Activated CD4-positive, alpha-beta T cell treated with anti-CD3 and anti-CD28 coated beads for 36 hours (primary cell): ENCODE data around the gene ADARB2. TPM values are rescaled to one million over a fixed set of nuclear protein-coding genes. Genes with fewer than 3 reads are reported as not detected.

ENCODE experiments used
- ATAC-seq: fragments of 200-7000 bp; cut with Tn5 transposase; one replicate; pipeline ENCODE4 v1.10.0; 2021; ENCODE audit warnings: mild to moderate bottlenecking, moderate library complexity
- CTCF ChIA-PET: fragments of 350-600 bp; sonication (Branson Sonifier 250); formaldehyde crosslinking; loops from one replicate; lab custom pipeline; 2021; ENCODE audit warnings: antibody characterized with exemption; lab: Charles Lee
- POLR2A ChIA-PET: fragments of 350-600 bp; sonication (Branson Sonifier 250); formaldehyde crosslinking; loops from one replicate; lab custom pipeline; 2021; ENCODE audit warnings: antibody characterized with exemption, inconsistent platforms; lab: Charles Lee
- DNase-seq: peaks from one replicate; pipeline ENCODE4 v3.0.0-alpha.2; 2020
- H3K27ac Mint-ChIP-seq: one replicate; pipeline ENCODE4 v1.8.0; 2021; ENCODE audit warnings: mixed read lengths
- H3K27me3 Mint-ChIP-seq: one replicate; pipeline ENCODE4 v1.8.0; 2021; ENCODE audit warnings: mixed read lengths
- H3K36me3 Mint-ChIP-seq: one replicate; pipeline ENCODE4 v1.8.0; 2021; ENCODE audit warnings: low read depth, mixed read lengths
- H3K4me1 Mint-ChIP-seq: one replicate; pipeline ENCODE4 v1.8.0; 2021; ENCODE audit warnings: mixed read lengths
- H3K4me3 Mint-ChIP-seq: one replicate; pipeline ENCODE4 v1.8.0; 2021; ENCODE audit warnings: mild to moderate bottlenecking, moderate library complexity, mixed read lengths
- H3K9me3 Mint-ChIP-seq: one replicate; pipeline ENCODE4 v1.8.0; 2021; ENCODE audit warnings: low read depth, mixed read lengths
- intact Hi-C, 2 experiments: fragments of 100-400 bp; cut with DNase I in 1 of 2; cut with micrococcal nuclease in 1 of 2; formaldehyde crosslinking; loops; one replicate each; pipeline versions ENCODE4 v1.14.2 to v1.15.1; 2022 to 2024; cut with DNase I, micrococcal nuclease
- total RNA-seq, 2 experiments: library from RNA; stranded (reverse); gene quantifications; one replicate each; pipeline ENCODE4 v1.2.3, GENCODE V29; 2021

Gene ADARB2
- total RNA-seq, 2 experiments from 2014 or later, result not detected

DNA sequence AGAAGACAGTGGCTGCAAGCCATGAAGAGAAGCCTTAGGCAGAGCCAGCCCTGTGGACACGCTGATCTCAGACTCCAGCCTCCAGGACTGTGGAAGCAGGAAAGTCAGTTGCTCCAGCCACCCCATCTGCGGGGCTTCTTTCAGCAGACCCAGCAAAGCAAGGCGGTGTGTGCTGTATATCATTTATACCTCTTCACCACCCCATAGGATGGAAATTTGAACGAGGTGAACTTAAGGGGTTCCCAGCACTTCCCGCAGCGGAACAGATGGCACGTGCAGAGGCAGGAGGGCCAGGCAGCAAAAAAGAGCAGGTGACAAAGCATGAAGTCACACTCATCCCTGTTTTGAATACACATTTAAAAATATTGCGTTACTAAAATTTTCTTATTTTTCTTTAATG lies 159.4 kb downstream of the ADARB2 start:
- no peak for ATAC-seq
- CTCF ChIA-PET, result no interaction called here
- POLR2A ChIA-PET, result no interaction called here

DNA sequence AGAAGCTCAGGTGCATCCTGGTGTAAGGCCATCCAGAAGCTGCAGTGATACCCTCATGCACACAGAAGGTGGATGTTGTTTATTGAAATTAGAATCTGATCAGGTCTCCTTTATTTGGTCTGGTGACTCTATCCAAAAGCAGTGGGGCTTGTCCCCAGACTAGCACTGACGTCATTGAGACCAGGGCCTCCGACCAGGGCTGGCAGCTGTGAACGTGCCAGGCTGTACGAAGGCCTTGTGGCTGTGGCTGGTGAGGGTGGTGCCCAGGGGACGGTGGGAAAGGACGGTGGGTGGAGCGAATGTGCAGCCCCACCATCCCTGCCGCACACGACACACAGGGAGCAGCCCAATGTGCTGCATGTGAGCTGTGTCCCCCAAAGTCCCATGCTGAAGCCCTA lies 160.0 kb downstream of the ADARB2 start:
- ATAC-seq (no peak), DNase-seq (no peak)
- H3K27me3 Mint-ChIP-seq, result peaks cover under 1% of the 10 kb centered on the region
- H3K27ac Mint-ChIP-seq, result no peak overlapping the region
- ChIA-PET POLR2A (no interaction called here), CTCF (no interaction called here)
- H3K4me3 Mint-ChIP-seq, result no peak overlapping the region
- H3K4me1 Mint-ChIP-seq, result no peaks in the 10 kb centered on the region
- no peaks in the 10 kb centered on the region for H3K9me3 Mint-ChIP-seq
- intact Hi-C loops, result no loop called here
- no peaks in the 10 kb centered on the region for H3K36me3 Mint-ChIP-seq

More for the DNA sequence above, 159.4 kb downstream of the ADARB2 start:
- DNase-seq, result no peak
- intact Hi-C loops, result no loop called here
- H3K27ac Mint-ChIP-seq, result no peak overlapping the region
- no peaks in the 10 kb centered on the region for H3K36me3 Mint-ChIP-seq
- H3K4me3 Mint-ChIP-seq, result no peak overlapping the region
- H3K9me3 Mint-ChIP-seq, result no peaks in the 10 kb centered on the region
- no peaks in the 10 kb centered on the region for H3K4me1 Mint-ChIP-seq
- no peaks in the 10 kb centered on the region for H3K27me3 Mint-ChIP-seq

DNA sequence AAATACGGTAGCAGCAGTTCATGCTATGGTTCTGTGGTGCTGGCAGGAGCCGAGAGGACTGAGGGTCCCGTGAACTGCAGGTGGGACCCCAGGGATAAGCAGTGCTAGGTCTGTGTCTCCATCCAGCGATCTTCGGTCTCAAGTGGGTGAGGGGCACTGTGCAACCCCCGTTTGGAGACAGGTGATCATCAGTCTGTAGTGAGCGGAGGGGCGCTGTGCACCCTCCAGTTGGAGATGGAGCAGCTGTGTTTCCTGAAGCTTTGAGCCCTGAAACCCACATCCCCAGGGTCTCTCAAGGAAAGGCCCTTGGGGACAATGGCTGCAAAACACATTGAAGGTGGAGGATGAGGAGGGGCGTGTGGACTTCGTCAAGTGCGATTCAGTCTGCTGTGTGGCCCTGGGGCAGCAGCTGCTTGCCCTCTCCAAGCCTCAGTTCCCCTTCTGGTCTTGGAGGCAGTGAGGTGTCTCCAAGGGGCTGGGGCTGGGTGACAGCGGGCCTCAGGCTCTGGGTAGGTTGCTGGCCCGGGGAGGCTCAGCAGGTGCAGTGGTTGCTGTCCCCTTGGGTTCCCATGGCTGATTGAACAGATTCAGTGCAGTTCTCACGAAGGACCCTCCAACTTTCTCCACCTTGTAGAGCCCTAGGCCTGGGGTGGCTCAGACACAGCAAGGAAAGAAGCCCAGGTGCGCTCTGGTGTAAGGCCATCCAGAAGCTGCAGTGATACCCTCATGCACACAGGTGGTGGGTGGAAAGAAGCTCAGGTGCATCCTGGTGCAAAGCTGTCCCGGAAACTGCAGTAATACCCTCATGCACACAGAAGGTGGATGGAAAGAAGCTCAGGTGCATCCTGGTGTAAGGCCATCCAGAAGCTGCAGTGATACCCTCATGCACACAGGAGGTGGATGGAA lies 160.6 kb downstream of the ADARB2 start:
- Mint-ChIP-seq H3K36me3 (no peaks in the 10 kb centered on the region), H3K4me3 (no peak overlapping the region), H3K27me3 (peaks cover 6% of the 10 kb centered on the region), H3K9me3 (no peaks in the 10 kb centered on the region), H3K27ac (no peak overlapping the region), H3K4me1 (no peaks in the 10 kb centered on the region)
- intact Hi-C loops, result no loop called here
- ATAC-seq (no peak), DNase-seq (no peak)
- ChIA-PET POLR2A (no interaction called here), CTCF (no interaction called here)

DNA sequence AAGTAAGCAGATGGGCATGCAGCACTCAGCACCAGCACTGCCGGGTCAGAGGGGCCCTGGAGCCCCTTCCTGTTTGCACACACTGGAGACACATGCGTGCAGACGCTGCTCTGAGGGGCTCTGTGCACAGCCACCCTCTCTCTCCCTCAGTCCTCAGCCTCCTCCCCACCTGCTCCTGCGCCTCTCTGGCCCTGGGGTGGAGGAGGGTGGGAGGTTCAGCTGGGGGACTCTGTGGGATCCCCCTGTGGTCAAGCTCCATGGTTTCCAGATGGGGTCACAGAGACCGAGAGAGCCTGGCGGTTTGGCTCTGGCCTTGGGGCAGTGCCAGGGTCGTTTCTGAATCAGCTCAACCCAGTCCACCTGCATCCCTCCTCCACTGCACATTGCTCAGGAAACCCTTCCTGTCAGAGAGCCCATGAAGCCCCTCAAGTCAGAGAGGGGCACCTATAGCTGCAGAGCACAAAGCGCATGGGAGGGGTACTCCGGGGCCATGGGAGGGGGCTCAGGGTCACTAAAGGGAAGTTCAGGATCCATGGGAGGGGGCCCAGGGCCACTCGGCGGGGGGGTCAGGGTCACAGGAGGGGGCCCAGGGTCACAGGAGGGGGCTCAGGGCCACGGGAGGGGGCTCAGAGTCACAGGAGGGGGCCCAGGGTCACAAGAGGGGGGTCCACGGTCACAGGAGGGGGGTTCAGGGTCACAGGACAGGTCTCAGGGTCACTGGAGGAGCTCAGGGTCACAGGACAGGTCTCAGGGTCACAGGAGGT lies 161.7 kb downstream of the ADARB2 start:
- Mint-ChIP-seq H3K27ac (no peak overlapping the region), H3K36me3 (no peaks in the 10 kb centered on the region), H3K4me1 (no peaks in the 10 kb centered on the region), H3K4me3 (no peak overlapping the region), H3K27me3 (peaks cover 11% of the 10 kb centered on the region), H3K9me3 (no peaks in the 10 kb centered on the region)
- DNase-seq (no peak), ATAC-seq (no peak)
- ChIA-PET POLR2A (no interaction called here), CTCF (interaction anchor here (0.7 to 0.8 kb wide), 2 partner anchors 10 to 44 kb away, joined by 3 to 5 read pairs; no protein-coding TSS in a partner anchor)
- intact Hi-C loops, result no loop called here

DNA sequence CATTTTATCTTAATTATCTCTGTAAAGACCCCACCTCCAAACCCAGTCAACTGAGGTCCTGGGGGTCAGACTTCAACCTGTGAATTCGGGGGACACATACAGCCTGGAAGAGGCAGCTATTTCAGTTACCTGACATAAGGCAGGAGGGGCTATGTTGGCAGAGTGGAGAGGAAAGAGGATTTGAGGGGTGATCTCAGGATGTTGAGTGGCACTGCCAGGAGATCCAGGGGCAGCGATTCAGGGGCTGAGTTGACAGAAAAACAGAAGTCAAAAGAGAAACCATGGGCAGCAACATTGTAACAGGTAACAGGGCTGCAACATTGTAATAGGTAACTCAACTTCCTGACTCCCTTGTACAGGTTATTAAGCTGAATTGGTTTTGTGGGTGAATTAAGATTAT lies 162.6 kb downstream of the ADARB2 start:
- POLR2A ChIA-PET, result no interaction called here

DNA sequence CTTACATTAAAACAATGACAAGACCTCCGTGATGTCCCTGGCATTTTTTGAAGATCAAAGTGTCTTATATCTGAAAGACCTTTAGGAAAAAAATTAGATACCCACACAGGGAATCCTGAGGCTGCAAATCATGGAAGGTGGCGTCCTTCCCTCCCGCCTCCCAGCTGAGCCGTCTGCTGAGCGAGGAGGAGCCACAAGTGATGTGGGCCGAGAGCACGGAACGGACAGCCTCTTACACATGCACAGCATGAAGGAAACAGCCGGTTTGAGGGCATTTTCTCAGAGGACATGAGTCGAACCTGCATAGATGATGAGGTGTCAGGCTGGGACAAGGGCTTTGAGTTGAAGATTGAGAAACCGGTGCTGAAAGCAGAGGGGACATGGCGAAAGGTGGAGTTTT lies 163.3 kb downstream of the ADARB2 start:
- intact Hi-C loops, result no loop called here
- Mint-ChIP-seq H3K27me3 (peaks cover 11% of the 10 kb centered on the region), H3K36me3 (no peaks in the 10 kb centered on the region), H3K4me3 (no peak overlapping the region), H3K4me1 (no peaks in the 10 kb centered on the region), H3K9me3 (no peaks in the 10 kb centered on the region), H3K27ac (no peak overlapping the region)
- ATAC-seq, result no peak
- DNase-seq, result no peak
- CTCF ChIA-PET, result no interaction called here
- POLR2A ChIA-PET, result no interaction called here

More for the DNA sequence above, 162.6 kb downstream of the ADARB2 start:
- intact Hi-C loops, result no loop called here
- ATAC-seq (no peak), DNase-seq (no peak)
- no peak overlapping the region for H3K27ac Mint-ChIP-seq
- H3K4me3 Mint-ChIP-seq, result no peak overlapping the region
- no peaks in the 10 kb centered on the region for H3K9me3 Mint-ChIP-seq
- H3K36me3 Mint-ChIP-seq, result no peaks in the 10 kb centered on the region
- peaks cover 11% of the 10 kb centered on the region for H3K27me3 Mint-ChIP-seq
- CTCF ChIA-PET, result interaction anchor here (0.8 kb wide), 1 partner anchor 45 kb away, joined by 3 read pairs; no protein-coding TSS in a partner anchor
- no peaks in the 10 kb centered on the region for H3K4me1 Mint-ChIP-seq

DNA sequence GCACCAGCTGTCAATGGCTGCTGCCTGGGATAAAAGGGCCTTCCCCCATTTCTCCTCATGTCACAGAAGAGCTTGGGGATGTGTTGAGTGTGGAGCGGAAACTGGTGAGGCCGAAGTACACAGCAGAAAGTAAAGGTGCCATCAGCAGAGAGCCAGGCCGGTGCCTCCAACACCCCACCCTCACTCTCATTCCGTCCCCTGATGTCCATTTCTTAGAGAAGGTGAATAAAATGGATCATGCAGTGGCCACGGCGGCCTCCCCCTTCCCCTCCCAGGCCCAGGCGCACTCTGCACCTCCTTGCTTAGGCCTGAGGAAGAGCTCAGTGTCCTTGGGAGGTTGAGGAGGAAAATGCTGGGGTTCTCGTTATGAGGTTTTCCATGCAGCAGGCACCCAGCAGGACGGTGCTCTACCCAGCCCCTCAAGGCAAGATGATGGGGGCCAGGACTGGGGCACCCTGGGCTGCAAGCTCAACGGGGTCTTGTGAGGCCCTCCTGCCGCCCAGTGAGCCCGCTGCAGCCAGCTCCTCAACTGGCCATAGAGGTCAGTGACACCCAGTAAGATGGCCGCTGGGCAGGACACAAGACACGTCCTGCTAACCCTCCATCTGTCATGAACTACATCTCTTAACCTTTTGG lies 163.9 kb downstream of the ADARB2 start:
- Mint-ChIP-seq H3K9me3 (no peaks in the 10 kb centered on the region), H3K27ac (no peak overlapping the region), H3K4me3 (no peak overlapping the region), H3K4me1 (no peaks in the 10 kb centered on the region), H3K27me3 (peaks cover 11% of the 10 kb centered on the region), H3K36me3 (no peaks in the 10 kb centered on the region)
- DNase-seq (no peak), ATAC-seq (no peak)
- intact Hi-C loops, result no loop called here
- CTCF ChIA-PET, result no interaction called here
- POLR2A ChIA-PET, result no interaction called here

DNA sequence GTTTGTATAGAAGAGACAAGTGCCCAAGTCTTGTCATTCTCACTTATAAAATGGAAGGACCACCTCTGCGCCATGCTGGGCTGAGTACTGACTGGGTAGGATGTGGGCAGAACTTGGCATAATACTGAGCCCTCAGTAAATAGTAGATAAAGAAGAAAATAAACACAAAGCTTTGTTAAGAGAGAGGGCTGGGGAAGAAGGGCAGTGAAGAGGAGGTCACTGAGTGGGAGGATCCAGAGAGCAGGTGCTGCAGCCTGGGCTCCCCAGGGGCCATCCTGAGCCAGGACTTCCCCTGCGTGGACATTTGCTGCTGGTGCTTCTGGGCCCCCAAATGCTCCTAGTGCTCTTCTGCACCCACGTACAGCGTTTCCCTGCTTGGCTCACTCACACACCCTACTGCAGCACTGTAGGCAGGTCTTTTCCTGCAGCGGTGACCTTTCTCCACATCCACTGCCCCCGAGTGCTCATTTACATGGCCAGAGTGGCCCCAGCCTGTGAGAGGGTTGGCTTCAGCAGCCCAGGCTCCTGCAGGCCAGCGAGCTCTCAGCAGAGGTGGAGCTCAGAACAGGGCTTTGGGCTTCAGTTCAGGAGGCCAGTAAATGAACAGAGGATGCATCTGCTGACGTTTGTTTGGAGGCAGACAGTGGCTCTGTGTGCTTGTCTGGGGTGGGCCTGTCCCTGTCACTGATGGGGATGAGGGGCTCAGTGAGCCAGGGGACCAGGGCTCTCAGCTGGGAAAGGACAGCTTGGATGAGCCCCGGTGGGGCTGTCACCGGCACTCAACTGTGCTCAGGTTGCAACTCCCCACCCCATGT lies 164.6 kb downstream of the ADARB2 start:
- DNase-seq (no peak), ATAC-seq (no peak)
- POLR2A ChIA-PET, result no interaction called here
- no peaks in the 10 kb centered on the region for H3K4me1 Mint-ChIP-seq
- H3K27me3 Mint-ChIP-seq, result peaks cover 11% of the 10 kb centered on the region
- H3K9me3 Mint-ChIP-seq, result no peaks in the 10 kb centered on the region
- no peaks in the 10 kb centered on the region for H3K36me3 Mint-ChIP-seq
- H3K4me3 Mint-ChIP-seq, result no peak overlapping the region
- CTCF ChIA-PET, result interaction anchor here (0.6 kb wide), 1 partner anchor 27 kb away, joined by 4 read pairs; no protein-coding TSS in a partner anchor
- H3K27ac Mint-ChIP-seq, result no peak overlapping the region
- intact Hi-C loops, result no loop called here

DNA sequence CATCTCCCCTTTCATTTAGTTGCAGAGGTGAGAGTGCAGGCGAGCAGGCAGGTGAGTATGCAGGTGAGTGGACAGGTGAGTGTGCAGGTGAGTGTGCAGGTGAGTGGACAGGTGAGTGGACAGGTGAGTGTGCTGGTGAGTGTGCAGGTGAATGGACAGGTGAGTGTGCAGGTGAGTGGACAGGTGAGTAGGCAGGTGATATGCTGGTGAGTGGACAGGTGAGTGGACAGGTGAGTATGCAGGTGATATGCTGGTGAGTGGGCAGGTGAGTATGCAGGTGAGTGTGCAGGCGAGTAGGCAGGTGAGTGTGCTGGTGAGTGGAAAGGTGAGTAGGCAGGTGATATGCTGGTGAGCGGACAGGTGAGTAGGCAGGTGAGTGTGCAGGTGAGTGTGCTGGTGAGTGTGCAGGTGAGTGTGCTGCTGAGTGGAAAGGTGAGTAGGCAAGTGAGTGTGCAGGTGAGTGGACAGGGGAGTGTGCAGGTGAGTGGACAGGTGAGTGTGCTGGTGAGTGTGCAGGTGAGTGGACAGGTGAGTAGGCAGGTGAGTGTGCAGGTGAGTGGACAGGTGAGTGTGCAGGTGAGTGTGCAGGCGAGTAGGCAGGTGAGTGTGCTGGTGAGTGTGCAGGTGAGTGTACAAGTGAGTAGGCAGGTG lies 165.6 kb downstream of the ADARB2 start:
- ATAC-seq (no peak), DNase-seq (no peak)
- POLR2A ChIA-PET, result no interaction called here
- H3K27ac Mint-ChIP-seq, result no peak overlapping the region
- no peak overlapping the region for H3K4me3 Mint-ChIP-seq
- intact Hi-C loops, result no loop called here
- H3K27me3 Mint-ChIP-seq, result peaks cover 11% of the 10 kb centered on the region
- CTCF ChIA-PET, result interaction anchor here (0.6 kb wide), 1 partner anchor 26 kb away, joined by 4 read pairs; no protein-coding TSS in a partner anchor
- no peaks in the 10 kb centered on the region for H3K4me1 Mint-ChIP-seq
- no peaks in the 10 kb centered on the region for H3K9me3 Mint-ChIP-seq
- no peaks in the 10 kb centered on the region for H3K36me3 Mint-ChIP-seq

DNA sequence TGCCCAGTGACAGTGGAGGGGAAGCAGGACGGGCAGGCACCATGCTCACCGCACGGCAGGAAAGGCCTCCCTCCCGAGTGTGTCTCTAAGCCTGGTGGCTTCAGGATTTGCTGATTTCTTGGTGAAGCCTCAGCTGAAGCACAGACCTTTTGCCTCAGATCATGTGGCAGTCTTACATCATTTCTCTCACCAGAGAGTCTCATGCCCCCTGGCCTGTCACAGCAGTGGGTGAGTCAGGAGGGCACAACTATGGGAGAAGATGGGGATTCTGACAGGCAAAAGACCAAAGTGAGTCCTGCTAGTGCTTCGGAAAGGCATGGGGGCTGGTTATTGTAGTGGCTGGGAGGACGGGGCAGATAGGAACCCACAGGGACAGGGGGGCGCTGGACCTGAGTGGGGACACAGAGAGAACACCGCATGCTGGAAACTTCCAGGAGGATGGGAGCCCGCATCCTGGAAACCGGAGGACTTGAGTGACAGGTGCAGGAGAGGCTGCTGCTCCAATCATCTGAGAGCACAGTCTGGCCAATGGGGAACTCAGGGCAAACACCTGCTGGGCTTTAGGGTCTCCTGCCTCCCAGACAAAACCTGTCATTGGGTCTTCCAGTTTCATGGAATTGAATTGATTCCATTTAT lies 166.8 kb downstream of the ADARB2 start:
- H3K27ac Mint-ChIP-seq, result no peak overlapping the region
- ChIA-PET POLR2A (no interaction called here), CTCF (no interaction called here)
- intact Hi-C loops, result no loop called here
- no peaks in the 10 kb centered on the region for H3K4me1 Mint-ChIP-seq
- no peaks in the 10 kb centered on the region for H3K9me3 Mint-ChIP-seq
- ATAC-seq, result no peak
- no peak overlapping the region for H3K4me3 Mint-ChIP-seq
- H3K27me3 Mint-ChIP-seq, result peaks cover 13% of the 10 kb centered on the region
- no peak for DNase-seq
- no peaks in the 10 kb centered on the region for H3K36me3 Mint-ChIP-seq
